HEK293 (cell line): ENCODE data around the gene VCL.

ENCODE experiments used
- CTCF ChIA-PET: fragments of 350-600 bp; formaldehyde crosslinking; extraction: SDS; loops from one replicate; lab custom pipeline; 2021; ENCODE audit warnings: antibody characterized with exemption; lab: Yijun Ruan, JAX
- POLR2A ChIA-PET: fragments of 300-600 bp; formaldehyde crosslinking; extraction: SDS; loops from one replicate; lab custom pipeline; 2020; ENCODE audit warnings: antibody characterized with exemption, inconsistent platforms; lab: Yijun Ruan, JAX
- H3K27ac ChIP-seq: fragments of 200-500 bp; sonication (Bioruptor generic); 2 replicates; pipeline ENCODE4 v1.5.1; 2014; ENCODE audit warnings: low read depth, low read length, control low read depth, inconsistent platforms; ENCODE audit errors: extremely low read depth
- H3K36me3 ChIP-seq, 2 experiments: fragments of 200-500 bp in 1 of 2; sonication (Bioruptor generic) in 1 of 2; 1 replicate in 1 of 2; 2 replicates in 1 of 2; pipeline ENCODE4 v1.5.1; 2014 to 2017; ENCODE audit warnings: inconsistent platforms in 2 of 2, low read length in 2 of 2; ENCODE audit not compliant: control insufficient read depth in 2 of 2, insufficient read depth in 1 of 2
- H3K4me1 ChIP-seq: fragments of 200-500 bp; sonication (Bioruptor generic); 2 replicates; pipeline ENCODE4 v1.5.1; 2014; ENCODE audit warnings: mild to moderate bottlenecking, low read length, inconsistent platforms; ENCODE audit not compliant: control insufficient read depth, insufficient read depth
- H3K4me3 ChIP-seq: 2 replicates; pipeline ENCODE4 v1.5.1; 2011; ENCODE audit warnings: low read depth, mild to moderate bottlenecking, control low read depth, low read length, moderate library complexity
- H3K9me3 ChIP-seq: fragments of 200-500 bp; sonication (Bioruptor generic); 2 replicates; pipeline ENCODE4 v1.5.1; 2014; ENCODE audit warnings: low read depth, low read length, inconsistent platforms; ENCODE audit not compliant: control insufficient read depth, insufficient read depth
- FEZF1 ChIP-seq: fragments of 450-650 bp; formaldehyde crosslinking; IDR thresholded peaks from 2 replicates; pipeline ENCODE4 v1.5.1; 2016; ENCODE audit warnings: missing biosample characterization, missing genetic modification characterization
- IKZF3 ChIP-seq: fragments of 450-650 bp; IDR thresholded peaks from 2 replicates; pipeline ENCODE4 v1.5.0; 2018; ENCODE audit warnings: missing biosample characterization, mild to moderate bottlenecking, missing genetic modification characterization, moderate library complexity
- KLF10 ChIP-seq: fragments of 450-650 bp; IDR thresholded peaks from 2 replicates; pipeline ENCODE4 v1.5.1; 2018; ENCODE audit warnings: missing biosample characterization, mild to moderate bottlenecking, missing genetic modification characterization
- MZF1 ChIP-seq: fragments of 450-650 bp; formaldehyde crosslinking; IDR thresholded peaks from 2 replicates; pipeline ENCODE4 v1.5.1; 2017; ENCODE audit warnings: missing biosample characterization, missing genetic modification characterization, borderline replicate concordance
- PRDM1 ChIP-seq: fragments of 450-650 bp; formaldehyde crosslinking; IDR thresholded peaks from 2 replicates; pipeline ENCODE4; 2016; ENCODE audit warnings: missing biosample characterization, missing genetic modification characterization
- PRDM10 ChIP-seq: fragments of 450-650 bp; formaldehyde crosslinking; IDR thresholded peaks from 2 replicates; pipeline ENCODE4 v1.5.1; 2016; ENCODE audit warnings: missing biosample characterization, missing genetic modification characterization
- PRDM6 ChIP-seq: fragments of 450-650 bp; formaldehyde crosslinking; IDR thresholded peaks from 2 replicates; pipeline ENCODE4 v1.5.1; 2017; ENCODE audit warnings: missing biosample characterization, missing genetic modification characterization
- SP7 ChIP-seq: fragments of 450-650 bp; formaldehyde crosslinking; IDR thresholded peaks from 2 replicates; pipeline ENCODE4 v1.5.1; 2016; ENCODE audit warnings: missing biosample characterization, missing genetic modification characterization
- YY2 ChIP-seq: fragments of 450-650 bp; formaldehyde crosslinking; IDR thresholded peaks from 2 replicates; pipeline ENCODE4 v1.5.1; 2016; ENCODE audit warnings: missing biosample characterization, missing genetic modification characterization
- ZEB2 ChIP-seq: fragments of 450-650 bp; formaldehyde crosslinking; IDR thresholded peaks from 2 replicates; pipeline ENCODE4 v1.5.1; 2016; ENCODE audit warnings: missing biosample characterization, missing genetic modification characterization
- ZFP69B ChIP-seq: fragments of 450-650 bp; formaldehyde crosslinking; IDR thresholded peaks from 2 replicates; pipeline ENCODE4 v1.5.1; 2016; ENCODE audit warnings: missing biosample characterization, missing genetic modification characterization
- ZNF184 ChIP-seq: fragments of 450-650 bp; IDR thresholded peaks from 2 replicates; pipeline ENCODE4 v1.5.1; 2018; ENCODE audit warnings: missing biosample characterization, mild to moderate bottlenecking, missing genetic modification characterization
- ZNF19 ChIP-seq: fragments of 450-650 bp; formaldehyde crosslinking; IDR thresholded peaks from 2 replicates; pipeline ENCODE4; 2016; ENCODE audit warnings: missing biosample characterization, missing genetic modification characterization, low read depth
- ZNF214 ChIP-seq: fragments of 450-650 bp; formaldehyde crosslinking; IDR thresholded peaks from 2 replicates; pipeline ENCODE4 v1.5.1; 2017; ENCODE audit warnings: missing biosample characterization, mild to moderate bottlenecking, missing genetic modification characterization, borderline replicate concordance
- ZNF24 ChIP-seq: fragments of 450-650 bp; formaldehyde crosslinking; IDR thresholded peaks from 2 replicates; pipeline ENCODE4 v1.5.1; 2016; ENCODE audit warnings: missing biosample characterization, missing genetic modification characterization
- ZNF266 ChIP-seq: fragments of 450-650 bp; formaldehyde crosslinking; IDR thresholded peaks from 2 replicates; pipeline ENCODE4 v1.5.1; 2016; ENCODE audit warnings: missing biosample characterization, missing genetic modification characterization, low read depth
- ZNF544 ChIP-seq: fragments of 450-650 bp; formaldehyde crosslinking; IDR thresholded peaks from 2 replicates; pipeline ENCODE4 v1.5.0; 2017; ENCODE audit warnings: missing biosample characterization, missing genetic modification characterization
- ZNF629 ChIP-seq: fragments of 450-650 bp; formaldehyde crosslinking; IDR thresholded peaks from 2 replicates; pipeline ENCODE4 v1.5.1; 2017; ENCODE audit warnings: missing biosample characterization, missing genetic modification characterization
- ZNF692 ChIP-seq: fragments of 450-650 bp; formaldehyde crosslinking; IDR thresholded peaks from 2 replicates; pipeline ENCODE4 v1.5.1; 2016; ENCODE audit warnings: missing biosample characterization, missing genetic modification characterization
- ZNF768 ChIP-seq: fragments of 450-650 bp; formaldehyde crosslinking; IDR thresholded peaks from 2 replicates; pipeline ENCODE4 v1.5.1; 2018; ENCODE audit warnings: missing biosample characterization, mild to moderate bottlenecking, missing genetic modification characterization
- ZNF843 ChIP-seq: fragments of 450-650 bp; formaldehyde crosslinking; IDR thresholded peaks from 2 replicates; pipeline ENCODE4 v1.5.1; 2016; ENCODE audit warnings: missing biosample characterization, missing genetic modification characterization

The VCL gene

GRCh38 chr10:74006269-74006668, 8.4 kb downstream of the VCL start:
- Histone ChIP-seq H3K9me3 (no peaks in the 10 kb centered on the region), H3K27ac (no peak overlapping the region), H3K36me3 (no peaks in the 10 kb centered on the region), H3K4me3 (no peak overlapping the region), H3K4me1 (peaks cover 22% of the 10 kb centered on the region)
- TF ChIP-seq PRDM6 (peak; percentile 56), ZNF768 (no peak)
- ChIA-PET POLR2A (interaction anchor here (1.0 kb wide), 1 partner anchor 8 kb away, joined by 4 read pairs; the partner anchor contains the start of gene VCL), CTCF (interaction anchor here (0.6 to 1.0 kb wide), 3 partner anchors 21 to 847 kb away, joined by 3 to 4 read pairs (median 3); no protein-coding TSS in a partner anchor)

- Histone ChIP-seq H3K36me3 (no peaks in the 10 kb centered on the region), H3K4me3 (no peak overlapping the region), H3K9me3 (no peaks in the 10 kb centered on the region), H3K27ac (peak overlapping the region; percentile 55), H3K4me1 (peaks cover 40% of the 10 kb centered on the region)
- ChIA-PET POLR2A (interaction anchor here (1.6 to 2.4 kb wide), 2 partner anchors 8 to 10 kb away, joined by 5 to 7 read pairs; partner anchors contain the start of gene VCL), CTCF (interaction anchor here (0.6 to 1.3 kb wide), 4 partner anchors 9 to 73 kb away, joined by 3 to 5 read pairs (median 3); no protein-coding TSS in a partner anchor)
- peak; percentile 52 for TF ChIP-seq ZNF629 (tag by site-specific recombination)
- TF ChIP-seq SP7 (tag by site-specific recombination), result peak; percentile 59; the same call in 1 of the 2 replicates
- TF ChIP-seq ZNF544, result no peak
- peak; percentile 46; the same call in 1 of the 2 replicates for TF ChIP-seq KLF10 (tag by site-specific recombination)
- peak; percentile 78 for TF ChIP-seq FEZF1 (tag by site-specific recombination)
- TF ChIP-seq IKZF3 (tag by site-specific recombination), result peak; percentile 21; the same call in 1 of the 2 replicates
- peak; percentile 62; the same call in 1 of the 2 replicates for TF ChIP-seq ZNF692
- TF ChIP-seq PRDM1 (tag by site-specific recombination), result peak; percentile 65; the same call in 1 of the 2 replicates
- TF ChIP-seq ZNF19, result no peak
- peak; percentile 77; the same call in 1 of the 2 replicates for TF ChIP-seq ZNF184 (tag by site-specific recombination)
- TF ChIP-seq ZNF24, result no peak
- no peak for TF ChIP-seq MZF1 (tag by site-specific recombination)
- TF ChIP-seq YY2 (tag by site-specific recombination), result no peak
- no peak for TF ChIP-seq ZNF266
- TF ChIP-seq ZEB2 (tag by site-specific recombination), result peak; percentile 65; the same call in 1 of the 2 replicates
- peak; percentile 32 for TF ChIP-seq ZNF843 (tag by site-specific recombination)
- 0 out of 2 replicates have a peak, but pooled peaks have one; percentile 32 for TF ChIP-seq PRDM10 (tag by site-specific recombination)
- TF ChIP-seq PRDM6, result peak; percentile 79
- no peak for TF ChIP-seq ZNF214 (tag by site-specific recombination)
- TF ChIP-seq ZFP69B (tag by site-specific recombination), result 0 out of 2 replicates have a peak, but pooled peaks have one; percentile 21
These were observed 10.4 kb downstream of the VCL start for GRCh38 chr10:74008212-74008731.
